ENCODE data around the gene ADCY9. TPM values are rescaled to one million over a fixed set of nuclear protein-coding genes. Genes with fewer than 3 reads are reported as not detected.

The ADCY9 gene
- total RNA-seq, 1 experiment from 2014 or later: 11.5 TPM

GRCh38 chr16:4115209-4115948 is 863 bp downstream of the ADCY9 start (continued):
- TF ChIP-seq, protein P1, sequence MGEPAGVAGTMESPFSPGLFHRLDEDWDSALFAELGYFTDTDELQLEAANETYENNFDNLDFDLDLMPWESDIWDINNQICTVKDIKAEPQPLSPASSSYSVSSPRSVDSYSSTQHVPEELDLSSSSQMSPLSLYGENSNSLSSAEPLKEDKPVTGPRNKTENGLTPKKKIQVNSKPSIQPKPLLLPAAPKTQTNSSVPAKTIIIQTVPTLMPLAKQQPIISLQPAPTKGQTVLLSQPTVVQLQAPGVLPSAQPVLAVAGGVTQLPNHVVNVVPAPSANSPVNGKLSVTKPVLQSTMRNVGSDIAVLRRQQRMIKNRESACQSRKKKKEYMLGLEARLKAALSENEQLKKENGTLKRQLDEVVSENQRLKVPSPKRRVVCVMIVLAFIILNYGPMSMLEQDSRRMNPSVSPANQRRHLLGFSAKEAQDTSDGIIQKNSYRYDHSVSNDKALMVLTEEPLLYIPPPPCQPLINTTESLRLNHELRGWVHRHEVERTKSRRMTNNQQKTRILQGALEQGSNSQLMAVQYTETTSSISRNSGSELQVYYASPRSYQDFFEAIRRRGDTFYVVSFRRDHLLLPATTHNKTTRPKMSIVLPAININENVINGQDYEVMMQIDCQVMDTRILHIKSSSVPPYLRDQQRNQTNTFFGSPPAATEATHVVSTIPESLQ (CRISPR knock-in tag; IDR thresholded peaks at IDR 0.05): no peak
- TF ChIP-seq TEAD1 (CRISPR knock-in tag; IDR thresholded peaks at IDR 0.05) (no peak), ARID4B (CRISPR knock-in tag; IDR thresholded peaks at IDR 0.05; ENCODE audit: borderline replicate concordance) (peak; percentile 48; the same call in 1 of the 2 replicates), NR1H2 (CRISPR knock-in tag; IDR thresholded peaks at IDR 0.05) (no peak), RORB (CRISPR knock-in tag; IDR thresholded peaks at IDR 0.05) (no peak), HMGXB4 (CRISPR knock-in tag; IDR thresholded peaks at IDR 0.05) (peak; percentile 44; the same call in 1 of the 2 replicates), GRHL2 (CRISPR knock-in tag; IDR thresholded peaks at IDR 0.05; ENCODE audit: insufficient replicate concordance, severe bottlenecking) (no peak), TP53 (CRISPR knock-in tag; IDR thresholded peaks at IDR 0.05) (no peak), ERG (CRISPR knock-in tag; IDR thresholded peaks at IDR 0.05) (no peak), MYBL2 (CRISPR knock-in tag; IDR thresholded peaks at IDR 0.05) (peak; percentile 61; the same call in 1 of the 2 replicates), ZNF317 (CRISPR knock-in tag; IDR thresholded peaks at IDR 0.05; ENCODE audit: borderline replicate concordance, low read depth) (no peak), ZNF512 (CRISPR knock-in tag; IDR thresholded peaks at IDR 0.05; ENCODE audit: borderline replicate concordance) (no peak), AR (CRISPR knock-in tag; IDR thresholded peaks at IDR 0.05) (no peak), ZNF416 (CRISPR knock-in tag; IDR thresholded peaks at IDR 0.05) (no peak)
- TF ChIP-seq, protein P2, sequence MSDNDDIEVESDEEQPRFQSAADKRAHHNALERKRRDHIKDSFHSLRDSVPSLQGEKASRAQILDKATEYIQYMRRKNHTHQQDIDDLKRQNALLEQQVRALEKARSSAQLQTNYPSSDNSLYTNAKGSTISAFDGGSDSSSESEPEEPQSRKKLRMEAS (CRISPR knock-in tag; IDR thresholded peaks at IDR 0.05): peak; percentile 54; the same call in 1 of the 2 replicates
- TF ChIP-seq, protein P3, sequence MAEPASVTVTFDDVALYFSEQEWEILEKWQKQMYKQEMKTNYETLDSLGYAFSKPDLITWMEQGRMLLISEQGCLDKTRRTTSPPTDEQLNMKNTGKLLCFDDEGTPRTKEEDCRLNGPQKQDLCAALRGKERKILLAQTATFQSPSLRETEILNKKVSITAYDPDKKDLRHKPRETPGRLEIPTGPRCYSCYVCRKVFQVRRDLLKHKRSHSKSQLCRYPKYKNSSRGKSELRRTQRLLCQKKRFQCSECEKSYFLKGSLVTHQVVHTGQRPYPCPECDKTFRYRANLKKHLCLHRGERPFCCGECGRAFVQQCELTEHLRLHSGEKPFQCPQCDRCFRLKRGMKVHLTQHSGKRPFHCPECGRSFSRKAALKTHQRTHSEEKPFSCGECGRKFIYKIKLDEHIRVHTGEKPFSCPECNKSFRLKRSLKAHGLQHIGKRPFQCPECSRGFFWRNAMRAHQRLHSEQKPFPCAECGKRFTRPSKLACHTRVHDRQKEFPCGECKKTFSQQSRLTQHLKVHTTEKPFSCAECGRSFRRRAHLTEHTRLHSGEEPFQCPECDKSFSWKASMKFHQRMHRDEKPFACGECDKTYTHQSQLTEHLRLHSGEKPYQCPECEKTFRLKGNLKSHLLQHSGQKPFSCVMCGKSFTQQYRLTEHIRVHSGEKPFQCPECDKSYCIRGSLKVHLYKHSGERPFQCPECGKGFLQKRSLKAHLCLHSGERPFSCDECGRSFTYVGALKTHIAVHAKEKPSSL (CRISPR knock-in tag; conservative IDR thresholded peaks at IDR 0.05): no peak
- TF ChIP-seq, protein P4, sequence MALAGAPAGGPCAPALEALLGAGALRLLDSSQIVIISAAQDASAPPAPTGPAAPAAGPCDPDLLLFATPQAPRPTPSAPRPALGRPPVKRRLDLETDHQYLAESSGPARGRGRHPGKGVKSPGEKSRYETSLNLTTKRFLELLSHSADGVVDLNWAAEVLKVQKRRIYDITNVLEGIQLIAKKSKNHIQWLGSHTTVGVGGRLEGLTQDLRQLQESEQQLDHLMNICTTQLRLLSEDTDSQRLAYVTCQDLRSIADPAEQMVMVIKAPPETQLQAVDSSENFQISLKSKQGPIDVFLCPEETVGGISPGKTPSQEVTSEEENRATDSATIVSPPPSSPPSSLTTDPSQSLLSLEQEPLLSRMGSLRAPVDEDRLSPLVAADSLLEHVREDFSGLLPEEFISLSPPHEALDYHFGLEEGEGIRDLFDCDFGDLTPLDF (CRISPR knock-in tag; IDR thresholded peaks at IDR 0.05): no peak
